ENCODE data around the gene FRY. TPM values are rescaled to one million over a fixed set of nuclear protein-coding genes. Genes with fewer than 3 reads are reported as not detected.

FRY gene
- 1 to 10 TPM; 2.0 to 6.2 TPM for total RNA-seq

DNA sequence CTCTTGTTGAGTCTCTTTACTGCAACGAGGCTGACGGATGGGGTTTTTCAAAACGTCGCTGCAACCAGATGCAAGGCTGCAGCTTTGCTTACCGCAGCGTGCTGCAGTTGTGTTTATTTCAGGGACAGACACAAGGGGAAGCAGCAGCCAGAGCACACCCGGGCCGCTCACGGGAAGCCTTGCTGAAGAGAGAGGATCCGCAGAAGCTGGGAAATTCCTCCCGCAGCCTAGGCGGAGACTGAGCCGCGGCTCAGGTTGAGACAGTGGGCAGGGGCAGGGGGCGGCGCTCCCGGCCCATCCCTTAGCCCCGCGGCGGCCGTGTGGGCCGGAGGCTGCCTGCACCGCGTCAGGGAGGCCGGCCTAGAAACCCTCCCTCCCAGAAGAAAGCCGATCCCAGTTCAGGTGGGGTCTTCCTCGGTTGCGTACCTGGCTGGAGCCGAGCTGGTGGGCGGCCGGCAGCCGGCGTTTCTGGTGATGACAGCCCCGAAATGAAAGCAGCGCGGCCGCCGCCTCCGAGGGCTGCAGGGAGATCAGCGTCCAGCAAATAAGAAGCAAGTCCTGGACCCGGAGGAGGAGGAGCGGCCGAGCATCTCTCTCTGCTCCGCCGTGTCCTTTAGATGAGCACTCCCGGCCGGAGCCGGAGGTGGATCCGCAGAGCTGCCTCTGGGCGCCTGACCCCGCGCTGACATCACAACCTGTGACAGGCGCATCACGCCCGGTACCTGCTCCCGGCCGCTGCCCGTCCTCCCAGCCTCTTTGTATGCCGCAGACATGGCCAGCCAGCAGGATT, at the start of gene FRY:
FRY (plus strand) TSS at position 750 of the 790 bp plus-strand sequence; CDS start at position 772, 22 bp downstream.

GRCh38 chr13:32315238-32316027, 283.9 kb downstream of the FRY start, which contains the start of the genes BRCA2 and ZAR1L:
TSS of gene BRCA2 (plus strand) at chr13:32315508. CDS start at chr13:32316461, 953 bp downstream.
TSS of gene ZAR1L (minus strand) at chr13:32315363. CDS start at chr13:32311925, 3,438 bp downstream.

